WTC11 (cell line): ENCODE results near the gene PLPP7.

Source experiments
- ATF2 ChIP-seq: sonication (generic); formaldehyde crosslinking; IDR thresholded peaks from 2 replicates; pipeline ENCODE4 v1.8.1; 2022; ENCODE audit warnings: low read depth, missing genetic modification reagents, borderline replicate concordance
- CTCF ChIP-seq: fragments of 200-600 bp; IDR thresholded peaks from 2 replicates; pipeline ENCODE4 v1.8.0; 2022; ENCODE audit warnings: antibody characterized with exemption
- ZNF263 ChIP-seq: sonication (generic); formaldehyde crosslinking; IDR thresholded peaks from 2 replicates; pipeline ENCODE4 v1.8.1; 2022; ENCODE audit warnings: low read depth, mild to moderate bottlenecking, moderate library complexity, missing genetic modification reagents

GRCh38 chr9:131323629-131324028 is 34.1 kb downstream of the PLPP7 start:
- TF ChIP-seq CTCF (no peak), ATF2 (CRISPR knock-in tag) (no peak), ZNF263 (no peak)
